GM19395 (cell line): ENCODE measurements around the gene ZFYVE21.
"Not testable (repeated sequence)": the region's sequence is repeated elsewhere in the genome, so short reads cannot be mapped to it uniquely, and the experiment has no call there.

ENCODE experiments used
- ATAC-seq: cut with Tn5 transposase; IDR thresholded peaks from one replicate; pipeline ENCODE4 v1.9.1; 2021; ENCODE audit warnings: mild to moderate bottlenecking, moderate library complexity; ENCODE audit not compliant: unreplicated experiment

ZFYVE21 gene

DNA sequence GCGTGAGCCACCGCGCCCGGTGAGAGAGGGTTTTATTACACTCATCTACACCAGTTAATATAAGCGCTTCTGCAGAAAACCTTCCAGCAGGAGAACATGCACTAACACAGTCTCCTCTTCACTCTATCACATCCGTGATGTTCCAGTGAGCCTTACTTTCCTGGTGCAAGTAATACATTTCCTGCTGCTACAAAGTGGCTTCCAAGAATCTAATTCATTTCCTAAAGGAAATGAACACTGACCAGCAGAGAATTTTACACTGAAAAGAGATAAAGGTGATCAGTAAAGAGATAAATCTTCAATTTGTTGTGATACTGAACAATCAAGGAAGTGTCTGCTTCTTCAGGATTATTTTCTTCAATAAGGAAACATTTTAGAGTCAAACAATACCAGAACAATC, 39.5 kb downstream of the ZFYVE21 start:
- ATAC-seq = no peak

GRCh38 chr14:103758059-103758776, 42.6 kb downstream of the ZFYVE21 start:
- ATAC-seq = no peak

DNA sequence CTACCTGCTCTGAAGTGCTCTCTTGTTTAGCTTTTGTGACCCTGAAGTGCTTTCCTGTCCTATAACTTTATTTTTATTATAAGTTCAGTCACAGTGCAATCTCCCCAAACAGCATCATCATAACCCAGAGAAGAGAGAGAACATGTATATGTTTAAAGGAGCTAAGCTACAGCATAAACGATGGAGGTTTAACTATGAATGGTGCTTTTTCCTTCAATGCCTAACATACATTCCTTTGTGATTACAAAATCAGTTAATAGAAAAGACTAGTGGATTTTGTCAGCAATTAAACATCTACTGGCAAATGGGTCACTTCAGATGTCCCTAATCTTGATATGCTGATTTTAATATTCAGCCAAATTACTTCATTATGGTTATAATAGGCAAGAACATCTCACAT, 46.4 kb downstream of the ZFYVE21 start:
- ATAC-seq = no peak

DNA sequence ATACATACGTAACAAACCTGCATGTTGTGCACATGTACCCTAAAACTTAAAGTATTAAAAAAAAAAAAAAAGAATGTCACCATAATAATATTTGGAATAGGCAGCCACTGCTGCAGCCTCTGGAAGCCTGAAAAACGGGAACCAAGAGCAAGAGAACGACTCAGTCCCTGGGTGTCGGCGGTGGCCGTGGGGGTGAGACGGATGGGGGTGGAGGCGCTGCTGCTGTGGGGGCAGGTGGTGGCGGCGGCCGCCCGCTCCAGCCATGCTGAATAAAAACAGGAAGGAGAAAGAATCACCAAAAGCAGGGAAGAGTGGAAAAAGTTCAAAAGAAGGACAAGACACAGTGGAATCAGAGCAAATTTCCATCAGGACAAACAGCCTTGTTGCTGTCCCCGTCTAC, 46.9 kb downstream of the ZFYVE21 start:
- no peak for ATAC-seq

GRCh38 chr14:103763730-103764488, 48.3 kb downstream of the ZFYVE21 start:
- ATAC-seq = peak; percentile 86

DNA sequence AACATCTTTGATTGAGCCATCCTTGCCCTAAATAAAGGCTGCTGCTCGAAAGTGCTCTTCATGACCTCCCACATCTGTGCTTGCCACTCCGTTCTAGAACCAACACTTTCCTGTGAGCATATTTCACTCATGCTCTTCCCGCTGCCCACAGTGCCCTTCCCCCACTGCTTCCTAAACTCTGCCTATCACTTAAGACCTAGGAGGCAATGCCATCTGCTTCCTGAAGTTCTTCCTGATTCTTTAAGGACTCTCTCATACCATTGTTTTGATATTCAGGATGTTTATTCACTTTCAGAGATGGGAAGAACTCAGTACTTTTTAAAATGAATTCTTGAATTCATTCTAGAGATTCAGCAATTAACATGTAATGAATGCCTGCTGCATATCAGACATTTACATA, 49.9 kb downstream of the ZFYVE21 start:
- ATAC-seq = no peak

GRCh38 chr14:103767336-103767894, 51.8 kb downstream of the ZFYVE21 start:
- no peak for ATAC-seq

GRCh38 chr14:103770500-103770899, 54.9 kb downstream of the ZFYVE21 start:
- ATAC-seq = no peak

- no peak for ATAC-seq
These were observed 55.3 kb downstream of the ZFYVE21 start for GRCh38 chr14:103770902-103771301.

- ATAC-seq = no peak
These were observed 56.6 kb downstream of the ZFYVE21 start for GRCh38 chr14:103772078-103772712.

DNA sequence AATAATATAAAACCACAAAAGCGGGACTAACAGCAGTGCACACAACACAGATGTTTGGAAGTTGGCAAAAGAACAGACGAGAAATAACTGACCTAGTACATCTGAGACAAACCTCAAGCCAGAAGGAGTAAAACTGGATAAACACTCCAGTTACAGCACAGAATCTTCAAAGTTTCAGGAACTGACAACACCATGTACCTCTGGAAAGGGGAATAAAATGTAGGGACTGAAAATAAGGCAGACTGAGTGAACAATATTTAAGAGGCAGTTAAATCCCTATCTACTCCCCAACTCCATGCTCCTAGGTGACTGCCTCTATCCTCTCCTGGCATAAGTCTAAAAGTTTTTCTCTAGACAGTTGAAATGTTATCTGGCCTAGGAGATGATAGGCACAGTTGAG, 57.9 kb downstream of the ZFYVE21 start:
- no peak for ATAC-seq

GRCh38 chr14:103775506-103775905, 59.9 kb downstream of the ZFYVE21 start:
- ATAC-seq = no peak

GRCh38 chr14:103776319-103776718, 60.7 kb downstream of the ZFYVE21 start:
- ATAC-seq = not testable (repeated sequence)

DNA sequence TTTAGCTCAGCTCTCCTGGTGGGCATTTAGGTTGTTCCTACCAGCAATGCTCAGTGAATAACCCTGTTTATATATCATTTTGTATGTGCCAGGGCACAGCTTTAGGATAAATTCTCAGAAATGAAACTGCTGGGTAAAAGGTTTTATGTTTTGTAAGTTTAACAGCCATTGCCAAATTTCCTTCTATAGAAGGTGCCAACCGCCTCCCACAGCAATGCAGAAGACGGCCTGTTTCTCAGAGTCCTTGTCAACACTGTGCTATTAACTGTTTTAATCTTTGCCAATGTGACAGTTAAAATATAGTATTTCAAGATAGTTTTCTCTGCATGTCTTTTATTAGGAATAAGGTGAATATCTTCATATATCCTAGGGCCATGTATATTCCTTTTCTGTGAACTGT, 66.8 kb downstream of the ZFYVE21 start:
- no peak for ATAC-seq
